CD14-positive monocyte (primary cell): ENCODE data around the gene PHRF1. TPM values are rescaled to one million over a fixed set of nuclear protein-coding genes. Genes with fewer than 3 reads are reported as not detected.

ENCODE experiments used
- DNase-seq, 3 donors: peaks; one replicate each; pipeline ENCODE4 v3.0.0-alpha.2; 2011 to 2022
- H2AFZ ChIP-seq: 2 replicates; pipeline ENCODE4 v1.6.0; 2012; ENCODE audit warnings: mild to moderate bottlenecking, low read depth, low read length, inconsistent platforms; ENCODE audit not compliant: insufficient read depth, poor library complexity, severe bottlenecking
- H3K27ac ChIP-seq, 2 donors: 1 replicate in 1 of 2; 2 replicates in 1 of 2; pipeline ENCODE4 v1.5.1; 2012 to 2013; ENCODE audit warnings: low read length in 2 of 2, control low read depth in 1 of 2, inconsistent platforms in 1 of 2, low read depth in 1 of 2, mild to moderate bottlenecking in 1 of 2
- H3K27me3 ChIP-seq, 2 donors: one replicate each; pipeline versions ENCODE4 v1.6.0 to v1.6.1; 2011 to 2013; ENCODE audit warnings: low read length in 2 of 2; ENCODE audit not compliant: control insufficient read depth in 2 of 2, insufficient read depth in 2 of 2
- H3K36me3 ChIP-seq, 2 donors: replicated peaks in 1 of 2; 1 replicate in 1 of 2; 2 replicates in 1 of 2; pipeline versions ENCODE4 v1.5.1 to v1.6.1; 2012 to 2013; ENCODE audit warnings: low read length in 2 of 2, control low read depth in 1 of 2, inconsistent platforms in 1 of 2, mild to moderate bottlenecking in 1 of 2; ENCODE audit not compliant: insufficient read depth in 2 of 2, control insufficient read depth in 1 of 2
- H3K4me1 ChIP-seq, 2 donors: 1 replicate in 1 of 2; 2 replicates in 1 of 2; pipeline versions ENCODE4 v1.5.1 to v1.6.1; 2012 to 2013; ENCODE audit warnings: low read length in 2 of 2, control low read depth in 1 of 2, inconsistent platforms in 1 of 2, mild to moderate bottlenecking in 1 of 2, moderate library complexity in 1 of 2; ENCODE audit not compliant: insufficient read depth in 2 of 2, control insufficient read depth in 1 of 2
- H3K4me2 ChIP-seq: replicated peaks from 2 replicates; pipeline ENCODE3; 2012; ENCODE audit warnings: low read length, moderate library complexity, mild to moderate bottlenecking; ENCODE audit not compliant: poor library complexity, severe bottlenecking; ENCODE audit errors: extremely low read depth
- H3K4me3 ChIP-seq, 3 experiments: fragments of 200-600 bp in 1 of 3; sonication (generic) in 1 of 3; replicated peaks in 1 of 3; 1 replicate in 2 of 3; 2 replicates in 1 of 3; pipeline ENCODE4 v1.5.1; 2011 to 2013; ENCODE audit warnings: low read length in 3 of 3, mild to moderate bottlenecking in 3 of 3, control low read depth in 2 of 3, low read depth in 2 of 3, inconsistent platforms in 1 of 3, moderate library complexity in 1 of 3
- H3K79me2 ChIP-seq: 2 replicates; pipeline ENCODE4 v1.6.0; 2012; ENCODE audit warnings: mild to moderate bottlenecking, control low read depth, inconsistent platforms, low read length, moderate library complexity; ENCODE audit not compliant: insufficient read depth
- H3K9ac ChIP-seq: 2 replicates; pipeline ENCODE4 v1.6.0; 2017; ENCODE audit warnings: low read length, mild to moderate bottlenecking; ENCODE audit not compliant: insufficient read depth, poor library complexity, severe bottlenecking
- H3K9me3 ChIP-seq, 2 donors: replicated peaks in 1 of 2; 1 replicate in 1 of 2; 2 replicates in 1 of 2; pipeline versions ENCODE4 v1.5.1 to v1.6.1; 2012 to 2013; ENCODE audit warnings: low read length in 2 of 2, control low read depth in 1 of 2; ENCODE audit not compliant: control insufficient read depth in 1 of 2, insufficient read depth in 1 of 2
- H4K20me1 ChIP-seq: 2 replicates; pipeline ENCODE4 v1.6.0; 2012; ENCODE audit warnings: mild to moderate bottlenecking, low read length, control low read depth, moderate library complexity; ENCODE audit not compliant: insufficient read depth
- H3K27ac Mint-ChIP-seq, 7 donors: one replicate each; pipeline ENCODE4 v1.8.0; 2020; ENCODE audit warnings: mild to moderate bottlenecking in 7 of 7, mixed read lengths in 7 of 7, moderate library complexity in 6 of 7, inconsistent platforms in 2 of 7
- H3K27me3 Mint-ChIP-seq, 3 donors: one replicate each; pipeline ENCODE4 v1.8.0; 2021 to 2022; ENCODE audit warnings: low read depth in 3 of 3, mild to moderate bottlenecking in 3 of 3, mixed read lengths in 3 of 3, moderate library complexity in 3 of 3, inconsistent platforms in 1 of 3
- H3K36me3 Mint-ChIP-seq, 2 donors: one replicate each; pipeline ENCODE4 v1.8.0; 2020; ENCODE audit warnings: mixed read lengths in 2 of 2, inconsistent platforms in 1 of 2, mild to moderate bottlenecking in 1 of 2
- H3K4me1 Mint-ChIP-seq: one replicate; pipeline ENCODE4 v1.8.0; 2020; ENCODE audit warnings: mild to moderate bottlenecking, mixed read lengths
- H3K4me3 Mint-ChIP-seq, 2 donors: one replicate each; pipeline ENCODE4 v1.8.0; 2020; ENCODE audit warnings: mild to moderate bottlenecking in 2 of 2, mixed read lengths in 2 of 2, moderate library complexity in 1 of 2
- H3K9me3 Mint-ChIP-seq, 7 donors: one replicate each; pipeline ENCODE4 v1.8.0; 2020 to 2022; ENCODE audit warnings: mixed read lengths in 7 of 7, mild to moderate bottlenecking in 6 of 7, moderate library complexity in 6 of 7, inconsistent platforms in 2 of 7
- CTCF ChIP-seq: fragments of 200-600 bp; IDR thresholded peaks from one replicate; pipeline ENCODE4 v1.8.0; 2022; ENCODE audit warnings: antibody characterized with exemption, mild to moderate bottlenecking
- WGBS: methylation state at CpG from one replicate; pipeline ENCODE4 v1.1.5; 2013; ENCODE audit warnings: missing lambda C conversion rate; ENCODE audit not compliant: insufficient coverage; 5-methylcytosine and 5-hydroxymethylcytosine counted together
- intact Hi-C, 2 donors: fragments of 100-400 bp; cut with micrococcal nuclease; formaldehyde crosslinking; loops; one replicate each; pipeline versions ENCODE4 v1.15.0 to v1.15.1; 2023
- polyA plus RNA-seq, 3 donors: library from polyadenylated mRNA; depleted of rRNA in 1 of 3; unstranded in 2 of 3; stranded (reverse) in 1 of 3; fragments of 300-500 nt in 2 of 3; fragments of >200 nt in 1 of 3; fragmentation: Illumina TruSeq in 2 of 3; gene quantifications; 1 replicate in 2 of 3; 2 replicates in 1 of 3; pipeline ENCODE4 v1.2.3, GENCODE V29; 2012 to 2021

The PHRF1 gene
- polyA plus RNA-seq, 3 donors: 1.3 to 11.1 (median 3.3) TPM

GRCh38 chr11:612961-613300 lies 36.7 kb downstream of the PHRF1 start:
- peaks cover 61 to 67% of the 10 kb centered on the region in 2 donors for H3K36me3 ChIP-seq
- no peaks in the 10 kb centered on the region for H3K9me3 Mint-ChIP-seq
- H3K79me2 ChIP-seq: peaks cover 25% of the 10 kb centered on the region
- 94% methylated on average over 8 of the region's 10 CpGs for WGBS
- no peak overlapping the region for H3K4me2 ChIP-seq
- no peak overlapping the region for H2AFZ ChIP-seq
- H3K9ac ChIP-seq: no peak overlapping the region
- H3K4me1 ChIP-seq: peaks cover 38 to 40% of the 10 kb centered on the region in 2 donors
- H3K27ac Mint-ChIP-seq: peak overlapping the region in 6 of 7 donors; percentile 82 to 94 (median 88)
- intact Hi-C loops: loop anchor here (5.0 kb wide), 1 partner anchor 36 kb away; the partner anchor contains the start of gene PHRF1 (in 2 of the 2)
- no peak for TF ChIP-seq CTCF
- H3K4me1 Mint-ChIP-seq: peaks cover 26% of the 10 kb centered on the region
- H3K27ac ChIP-seq: peak overlapping the region; percentile 41 to 64
- no peak for DNase-seq
- H3K4me3 ChIP-seq: no peak overlapping the region
- peaks cover 38 to 57% of the 10 kb centered on the region in 2 donors for H3K36me3 Mint-ChIP-seq
- H4K20me1 ChIP-seq: peaks cover 55% of the 10 kb centered on the region
- H3K27me3 ChIP-seq: no peaks in the 10 kb centered on the region
- H3K9me3 ChIP-seq: no peaks in the 10 kb centered on the region
- no peak overlapping the region for H3K4me3 Mint-ChIP-seq
- H3K27me3 Mint-ChIP-seq: peaks cover 0 to 1% (median 0%) of the 10 kb centered on the region in 3 donors

- 82% methylated on average over 11 of the region's 36 CpGs for WGBS
- Histone ChIP-seq H2AFZ (no peak overlapping the region), H3K79me2 (peaks cover 25% of the 10 kb centered on the region), H4K20me1 (peaks cover 55% of the 10 kb centered on the region), H3K9me3 (no peaks in the 10 kb centered on the region), H3K4me3 (peak overlapping the region in 1 of 3 experiments; percentile 90), H3K4me1 (peaks cover 38 to 40% of the 10 kb centered on the region in 2 donors), H3K27ac (peak overlapping the region; percentile 59 to 93), H3K4me2 (peak overlapping the region; percentile 85), H3K9ac (no peak overlapping the region), H3K36me3 (peaks cover 57 to 62% of the 10 kb centered on the region in 2 donors), H3K27me3 (no peaks in the 10 kb centered on the region)
- Mint-ChIP-seq H3K4me3 (peak overlapping the region in 1 of 2 donors; percentile 46), H3K36me3 (peaks cover 34 to 56% of the 10 kb centered on the region in 2 donors), H3K4me1 (peaks cover 26% of the 10 kb centered on the region), H3K9me3 (no peaks in the 10 kb centered on the region), H3K27me3 (peaks cover 0 to 1% (median 0%) of the 10 kb centered on the region in 3 donors), H3K27ac (peak overlapping the region; percentile 53 to 94 (median 91))
- TF ChIP-seq CTCF: no peak
- peak; percentile 35 to 77 (median 59) for DNase-seq
- intact Hi-C loops: loop anchor here (5.0 kb wide), 1 partner anchor 36 kb away; the partner anchor contains the start of gene PHRF1 (in 2 of the 2)
Observed at GRCh38 chr11:613369-613968, 37.2 kb downstream of the PHRF1 start.
